Measurements from ENCODE around the gene IMMP2L. TPM values are rescaled to one million over a fixed set of nuclear protein-coding genes. Genes with fewer than 3 reads are reported as not detected.

Gene IMMP2L
- total and polyA plus RNA-seq, 2 of the 4 experiments (the other 2 are of a cell fraction) = 5.8 to 9.3 TPM

- no peaks in the 10 kb centered on the region for H3K9me1 ChIP-seq (ENCODE audit: insufficient read depth, low read length)
- no peak overlapping the region for H2BK5ac ChIP-seq (ENCODE audit: low read depth, low read length, poor library complexity, severe bottlenecking)
- no peak overlapping the region for H3K18ac ChIP-seq (ENCODE audit: low read depth, low read length)
- DNase-seq (no peak), ATAC-seq (ENCODE audit: low read depth) (no peak)
- no peak overlapping the region for H3K4me2 ChIP-seq (ENCODE audit: low read depth, low read length)
- no peaks in the 10 kb centered on the region for H3K79me1 ChIP-seq (ENCODE audit: low read depth in 1 of 2, low read length in 2 of 2)
- no peak overlapping the region for H3K27ac ChIP-seq (ENCODE audit: insufficient read depth, low read length)
- no peak overlapping the region for H2BK20ac ChIP-seq (ENCODE audit: low read depth, low read length)
- H3K36me3 ChIP-seq (ENCODE audit: control insufficient read depth, insufficient read depth, low read length) = no peaks in the 10 kb centered on the region
- H4K91ac ChIP-seq (ENCODE audit: insufficient read depth, low read depth, low read length) = no peak overlapping the region
- H3K4me3 ChIP-seq (ENCODE audit: insufficient read depth, low read depth, low read length) = no peak overlapping the region
- H4K20me1 ChIP-seq (ENCODE audit: insufficient read depth, low read length) = no peaks in the 10 kb centered on the region
- in situ Hi-C loops (cut with MboI; ENCODE audit: low sequenced_read_pairs) = no loop called here
- no peak overlapping the region for H3K23ac ChIP-seq (ENCODE audit: low read depth, low read length)
- no peak overlapping the region for H3K56ac ChIP-seq (ENCODE audit: extremely low read depth, insufficient read depth, low read length)
- H3K14ac ChIP-seq (replicated peaks; ENCODE audit: low read depth, low read length) = no peak overlapping the region
- H4K5ac ChIP-seq (ENCODE audit: low read depth, low read length) = no peak overlapping the region
- H2BK15ac ChIP-seq (ENCODE audit: low read depth, low read length) = no peak overlapping the region
- H3K27me3 ChIP-seq (ENCODE audit: control insufficient read depth, insufficient read depth, low read length) = no peaks in the 10 kb centered on the region
- H4K8ac ChIP-seq (ENCODE audit: low read depth in 2 of 2, low read length in 2 of 2) = no peak overlapping the region
- dilution Hi-C loops (cut with HindIII; ENCODE audit: low sequenced_read_pairs, unreplicated experiment) = no loop called here
- TF ChIP-seq, protein P1, sequence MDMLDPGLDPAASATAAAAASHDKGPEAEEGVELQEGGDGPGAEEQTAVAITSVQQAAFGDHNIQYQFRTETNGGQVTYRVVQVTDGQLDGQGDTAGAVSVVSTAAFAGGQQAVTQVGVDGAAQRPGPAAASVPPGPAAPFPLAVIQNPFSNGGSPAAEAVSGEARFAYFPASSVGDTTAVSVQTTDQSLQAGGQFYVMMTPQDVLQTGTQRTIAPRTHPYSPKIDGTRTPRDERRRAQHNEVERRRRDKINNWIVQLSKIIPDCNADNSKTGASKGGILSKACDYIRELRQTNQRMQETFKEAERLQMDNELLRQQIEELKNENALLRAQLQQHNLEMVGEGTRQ (IDR thresholded peaks at IDR 0.05; ENCODE audit: low read depth, low read length) = no peak
- no peak for TF ChIP-seq BHLHE40 (IDR thresholded peaks at IDR 0.05; ENCODE audit: low read depth, low read length)
- TF ChIP-seq MXI1 (IDR thresholded peaks at IDR 0.05; ENCODE audit: borderline replicate concordance, low read depth, low read length) = no peak
- no peak for TF ChIP-seq MAZ (IDR thresholded peaks at IDR 0.05; ENCODE audit: borderline replicate concordance, low read depth, low read length)
- TF ChIP-seq RFX5 (IDR thresholded peaks at IDR 0.05; ENCODE audit: low read depth, low read length) = no peak
- no peak for TF ChIP-seq NFE2L2 (IDR thresholded peaks at IDR 0.05; ENCODE audit: low read depth, low read length)
- no peak for TF ChIP-seq CHD1 (IDR thresholded peaks at IDR 0.05; ENCODE audit: low read depth, low read length)
- TF ChIP-seq SMC3 (IDR thresholded peaks at IDR 0.05; ENCODE audit: low read depth, low read length) = no peak
- no peak for TF ChIP-seq CEBPB (IDR thresholded peaks at IDR 0.05; ENCODE audit: low read depth, low read length)
- no peak for TF ChIP-seq POLR2A (IDR thresholded peaks at IDR 0.05; ENCODE audit: low read depth, low read length)
- TF ChIP-seq, protein P2, sequence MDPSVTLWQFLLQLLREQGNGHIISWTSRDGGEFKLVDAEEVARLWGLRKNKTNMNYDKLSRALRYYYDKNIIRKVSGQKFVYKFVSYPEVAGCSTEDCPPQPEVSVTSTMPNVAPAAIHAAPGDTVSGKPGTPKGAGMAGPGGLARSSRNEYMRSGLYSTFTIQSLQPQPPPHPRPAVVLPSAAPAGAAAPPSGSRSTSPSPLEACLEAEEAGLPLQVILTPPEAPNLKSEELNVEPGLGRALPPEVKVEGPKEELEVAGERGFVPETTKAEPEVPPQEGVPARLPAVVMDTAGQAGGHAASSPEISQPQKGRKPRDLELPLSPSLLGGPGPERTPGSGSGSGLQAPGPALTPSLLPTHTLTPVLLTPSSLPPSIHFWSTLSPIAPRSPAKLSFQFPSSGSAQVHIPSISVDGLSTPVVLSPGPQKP (IDR thresholded peaks at IDR 0.05; ENCODE audit: borderline replicate concordance, low read depth, low read length) = no peak
- TF ChIP-seq, protein P3, sequence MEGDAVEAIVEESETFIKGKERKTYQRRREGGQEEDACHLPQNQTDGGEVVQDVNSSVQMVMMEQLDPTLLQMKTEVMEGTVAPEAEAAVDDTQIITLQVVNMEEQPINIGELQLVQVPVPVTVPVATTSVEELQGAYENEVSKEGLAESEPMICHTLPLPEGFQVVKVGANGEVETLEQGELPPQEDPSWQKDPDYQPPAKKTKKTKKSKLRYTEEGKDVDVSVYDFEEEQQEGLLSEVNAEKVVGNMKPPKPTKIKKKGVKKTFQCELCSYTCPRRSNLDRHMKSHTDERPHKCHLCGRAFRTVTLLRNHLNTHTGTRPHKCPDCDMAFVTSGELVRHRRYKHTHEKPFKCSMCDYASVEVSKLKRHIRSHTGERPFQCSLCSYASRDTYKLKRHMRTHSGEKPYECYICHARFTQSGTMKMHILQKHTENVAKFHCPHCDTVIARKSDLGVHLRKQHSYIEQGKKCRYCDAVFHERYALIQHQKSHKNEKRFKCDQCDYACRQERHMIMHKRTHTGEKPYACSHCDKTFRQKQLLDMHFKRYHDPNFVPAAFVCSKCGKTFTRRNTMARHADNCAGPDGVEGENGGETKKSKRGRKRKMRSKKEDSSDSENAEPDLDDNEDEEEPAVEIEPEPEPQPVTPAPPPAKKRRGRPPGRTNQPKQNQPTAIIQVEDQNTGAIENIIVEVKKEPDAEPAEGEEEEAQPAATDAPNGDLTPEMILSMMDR (conservative IDR thresholded peaks at IDR 0.05; ENCODE audit: low read depth, low read length) = no peak
- ChIA-PET CTCF (no interaction called here), POLR2A (ENCODE audit: unreplicated experiment) (no interaction called here)
- no TSS peak for BruUV-seq (replicated peaks)
- 0 out of 2 replicates have a peak, but pooled peaks cover 3% of the 10 kb centered on the region for H3K9me3 ChIP-seq (ENCODE audit: control insufficient read depth, insufficient read depth, low read length)
- intact Hi-C loops (cut with micrococcal nuclease) = no loop called here
- H2BK120ac ChIP-seq (ENCODE audit: low read depth, low read length) = no peak overlapping the region
- H3K4ac ChIP-seq (ENCODE audit: low read depth, low read length) = no peak overlapping the region
- no CpG with 5 or more reads among the region's 2 CpGs for WGBS, 2 experiments (ENCODE audit: extremely low coverage in 2 of 2, insufficient read length in 1 of 2)
- H3K9ac ChIP-seq (ENCODE audit: low read depth, low read length) = no peak overlapping the region
- no peak overlapping the region for H2AK5ac ChIP-seq (ENCODE audit: low read depth, low read length)
- no peaks in the 10 kb centered on the region for H3K4me1 ChIP-seq (ENCODE audit: control insufficient read depth, insufficient read depth, low read length)
- H2AK9ac ChIP-seq (replicated peaks; ENCODE audit: low read depth, low read length, poor library complexity) = no peak overlapping the region
- no peak overlapping the region for H2AFZ ChIP-seq (replicated peaks; ENCODE audit: low read length, poor library complexity)
Observed at GRCh38 chr7:110863258-110863657, 699.0 kb downstream of the IMMP2L start.
